Nephron (organoid): ENCODE data around the gene CCDC157.

Experiments
- H3K27ac Mint-ChIP-seq, 3 experiments: 2 replicates each; pipeline ENCODE4 v1.8.0; 2020; ENCODE audit warnings: mixed read lengths in 3 of 3, mild to moderate bottlenecking in 2 of 3, moderate library complexity in 1 of 3
- H3K27me3 Mint-ChIP-seq: 2 replicates; pipeline ENCODE4 v1.8.0; 2021; ENCODE audit warnings: low read depth, mild to moderate bottlenecking, moderate library complexity, mixed read lengths
- H3K36me3 Mint-ChIP-seq: 2 replicates; pipeline ENCODE4 v1.8.0; 2020; ENCODE audit warnings: low read depth, mixed read lengths
- H3K4me1 Mint-ChIP-seq: 2 replicates; pipeline ENCODE4 v1.8.0; 2020; ENCODE audit warnings: mixed read lengths
- H3K4me3 Mint-ChIP-seq, 3 experiments: 2 replicates each; pipeline ENCODE4 v1.8.0; 2020; ENCODE audit warnings: mild to moderate bottlenecking in 3 of 3, mixed read lengths in 3 of 3, moderate library complexity in 2 of 3
- H3K9me3 Mint-ChIP-seq: 2 replicates; pipeline ENCODE4 v1.8.0; 2020; ENCODE audit warnings: mixed read lengths
- CTCF ChIP-seq, 3 experiments: fragments of 200-600 bp; sonication (generic); IDR thresholded peaks; one replicate each; pipeline ENCODE4 v1.5.0; 2021; ENCODE audit warnings: antibody characterized with exemption in 3 of 3; ENCODE audit not compliant: unreplicated experiment in 3 of 3

The CCDC157 gene

DNA sequence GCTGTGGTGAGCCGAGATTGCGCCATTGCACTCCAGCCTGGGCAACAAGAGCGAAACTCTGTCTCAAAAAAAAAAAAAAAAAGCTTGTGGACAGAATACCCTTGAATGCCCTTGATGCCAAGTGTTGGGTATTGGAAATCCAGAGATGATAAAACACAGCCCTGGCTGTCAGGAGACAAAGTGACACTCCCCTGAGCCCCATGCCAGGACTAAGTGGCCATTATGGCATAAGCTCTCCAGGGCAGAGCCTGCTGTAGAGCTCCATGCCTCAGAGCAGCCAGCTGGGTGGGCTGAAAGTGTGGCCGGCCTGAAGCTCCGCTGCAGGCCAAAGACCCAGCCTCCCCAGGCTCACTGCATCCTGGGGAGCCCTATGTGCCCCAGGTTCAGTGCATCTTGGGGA, 25.5 kb downstream of the CCDC157 start:
- no peak for TF ChIP-seq CTCF (IDR thresholded peaks at IDR 0.05; ENCODE audit: unreplicated experiment in 3 of 3)
- Mint-ChIP-seq H3K36me3 (peaks cover 22% of the 10 kb centered on the region), H3K27me3 (peaks cover 3% of the 10 kb centered on the region), H3K27ac (no peak overlapping the region), H3K9me3 (no peaks in the 10 kb centered on the region), H3K4me1 (peaks cover 5% of the 10 kb centered on the region), H3K4me3 (no peak overlapping the region)

DNA sequence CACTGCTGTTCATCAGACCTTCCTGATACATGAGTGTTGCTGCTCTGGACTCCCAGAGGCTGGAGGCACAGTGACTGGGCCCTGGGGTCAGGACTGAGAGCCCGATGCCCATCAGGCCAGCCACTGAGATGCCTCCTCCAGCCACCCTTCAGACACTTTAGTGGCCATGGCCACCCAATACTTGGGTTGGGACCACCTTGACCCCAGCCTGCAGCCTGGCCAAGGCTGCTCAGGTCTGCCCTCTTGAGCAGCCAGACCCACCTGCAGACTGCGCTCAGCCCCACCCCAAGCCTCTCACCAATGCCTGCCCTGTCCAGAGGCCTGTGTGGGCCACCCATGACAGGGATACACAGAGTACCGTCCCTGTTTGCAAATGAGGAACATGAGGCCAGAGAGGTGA, 26.3 kb downstream of the CCDC157 start:
- peak overlapping the region in 1 of 3 experiments; percentile 79 for H3K4me3 Mint-ChIP-seq
- peaks cover 3% of the 10 kb centered on the region for H3K27me3 Mint-ChIP-seq
- H3K36me3 Mint-ChIP-seq = peaks cover 19% of the 10 kb centered on the region
- no peak for TF ChIP-seq CTCF (IDR thresholded peaks at IDR 0.05; ENCODE audit: unreplicated experiment in 3 of 3)
- H3K27ac Mint-ChIP-seq = no peak overlapping the region
- no peaks in the 10 kb centered on the region for H3K9me3 Mint-ChIP-seq
- H3K4me1 Mint-ChIP-seq = peaks cover 5% of the 10 kb centered on the region

GRCh38 chr22:30385942-30386341, 29.1 kb downstream of the CCDC157 start:
- peak overlapping the region; percentile 85 to 88 (median 87) for H3K4me3 Mint-ChIP-seq

DNA sequence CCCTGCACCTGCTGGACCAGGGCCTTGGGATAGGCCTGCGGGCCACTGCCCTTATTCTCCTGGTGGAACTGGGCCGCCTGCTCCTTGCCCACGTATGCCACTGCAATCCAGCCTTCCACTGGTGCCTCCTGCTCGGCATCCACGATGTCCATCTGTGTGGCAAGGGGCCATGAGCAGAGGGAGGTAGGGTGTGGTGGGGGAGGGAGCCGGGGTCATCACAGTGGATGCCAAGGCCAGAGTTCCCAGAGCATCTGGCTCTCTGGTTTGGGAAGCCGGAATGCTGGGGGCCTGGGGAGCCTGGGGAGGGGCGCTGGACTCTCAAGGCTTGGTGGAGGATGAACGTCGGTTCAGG, 29.8 kb downstream of the CCDC157 start:
- peaks cover 6% of the 10 kb centered on the region for H3K36me3 Mint-ChIP-seq
- no peak for TF ChIP-seq CTCF (IDR thresholded peaks at IDR 0.05; ENCODE audit: unreplicated experiment in 3 of 3)
- peak overlapping the region in 2 of 3 experiments; percentile 59 to 67 for H3K27ac Mint-ChIP-seq
- H3K9me3 Mint-ChIP-seq = no peaks in the 10 kb centered on the region
- peak overlapping the region; percentile 85 to 88 (median 87) for H3K4me3 Mint-ChIP-seq
- H3K27me3 Mint-ChIP-seq = no peaks in the 10 kb centered on the region
- peaks cover 11% of the 10 kb centered on the region for H3K4me1 Mint-ChIP-seq

More at GRCh38 chr22:30385942-30386341, 29.1 kb downstream of the CCDC157 start:
- Mint-ChIP-seq H3K4me1 (peaks cover 5% of the 10 kb centered on the region), H3K27ac (peak overlapping the region in 1 of 3 experiments; percentile 55), H3K9me3 (no peaks in the 10 kb centered on the region), H3K27me3 (no peaks in the 10 kb centered on the region), H3K36me3 (peaks cover 7% of the 10 kb centered on the region)
- TF ChIP-seq CTCF (IDR thresholded peaks at IDR 0.05; ENCODE audit: unreplicated experiment in 3 of 3) = no peak

DNA sequence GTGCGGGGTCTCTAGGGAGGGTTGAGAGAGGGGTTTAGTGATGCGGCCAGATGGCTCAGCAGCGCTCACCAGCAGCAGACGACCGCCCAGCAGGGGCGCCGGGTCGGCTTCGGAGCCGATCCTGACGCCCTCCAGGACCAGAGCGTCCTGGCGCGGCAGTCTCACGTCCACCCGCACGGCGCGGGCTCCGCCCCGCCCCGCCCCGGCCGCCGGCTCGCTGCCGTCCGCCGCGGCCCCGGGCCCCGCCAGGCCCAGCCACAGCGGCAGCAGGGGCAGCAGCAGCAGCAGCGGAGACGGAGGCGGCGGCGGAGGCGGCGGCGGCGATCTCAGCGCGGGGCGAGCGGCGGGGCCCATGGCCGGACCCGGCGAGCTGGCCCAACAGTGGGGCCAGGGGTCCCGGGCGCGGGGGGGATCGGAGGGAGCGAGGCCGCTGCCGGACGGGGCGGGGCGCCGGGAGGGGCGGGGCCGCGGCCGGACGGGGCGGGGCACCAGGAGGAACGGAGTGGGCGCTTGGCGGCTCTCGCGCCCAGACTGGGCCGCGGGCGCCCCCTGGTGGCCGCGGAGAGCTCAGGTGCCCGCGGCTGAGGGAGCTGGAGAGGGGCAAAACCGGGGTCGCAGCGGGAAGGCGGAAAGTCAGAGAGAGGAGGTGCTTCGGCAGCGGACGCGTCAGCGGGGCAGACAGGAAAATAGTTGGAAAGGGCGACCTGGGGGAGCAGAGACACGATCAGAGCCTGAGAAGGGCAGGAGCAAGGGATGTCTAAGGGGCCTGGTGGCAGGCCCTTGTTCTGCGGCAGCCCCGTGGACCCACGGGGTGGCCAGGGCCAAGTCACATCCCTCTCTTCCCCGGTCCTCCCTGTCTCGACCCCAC, 30.4 kb downstream of the CCDC157 start, which contains the start of gene RNF215:
Gene RNF215, minus strand, starts transcription at position 452 of the 868 bp plus-strand sequence. Its CDS starts 98 bp downstream, at position 354.
- TF ChIP-seq CTCF (IDR thresholded peaks at IDR 0.05; ENCODE audit: unreplicated experiment in 3 of 3) = peak; percentile 91 to 93 (median 93)
- Mint-ChIP-seq H3K36me3 (peaks cover 6% of the 10 kb centered on the region), H3K27ac (peak within 1 kb of the TSS in 2 of 3 experiments; percentile 59 to 68), H3K27me3 (no peaks in the 10 kb centered on the region), H3K4me1 (peaks cover 17% of the 10 kb centered on the region), H3K9me3 (no peaks in the 10 kb centered on the region), H3K4me3 (peak within 1 kb of the TSS; percentile 85 to 88 (median 87))
